ENCODE results near the gene MARCHF9.

Gene MARCHF9

DNA sequence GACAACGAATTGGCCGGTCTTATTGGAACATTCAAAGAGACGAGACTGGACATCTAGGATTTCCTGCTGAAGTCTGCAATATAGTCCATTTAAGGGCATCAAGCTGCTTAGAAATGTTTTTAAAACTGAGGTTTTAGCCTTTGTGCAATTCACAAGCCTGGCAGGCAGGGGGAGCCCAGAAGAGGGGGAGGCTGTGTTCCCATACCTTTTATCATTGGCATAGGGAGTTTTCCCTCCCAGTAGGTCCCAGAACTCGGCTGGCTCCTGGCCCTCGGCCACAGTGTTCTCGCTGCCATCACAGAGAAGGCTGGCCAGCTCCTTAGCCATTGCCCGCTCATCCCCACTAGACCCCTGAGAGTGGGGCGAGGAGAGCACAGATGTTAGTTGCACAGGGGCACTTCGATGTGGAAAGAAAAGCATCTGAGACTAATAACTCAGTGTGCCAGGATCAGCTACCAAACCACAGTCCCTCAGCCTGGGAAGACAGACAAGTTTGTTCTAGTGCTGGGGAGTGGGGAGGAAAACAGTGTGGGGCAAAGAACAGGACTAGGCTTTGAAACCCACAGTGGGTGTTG lies 48.5 kb downstream of the MARCHF9 start:
- DNase-seq: no peak

- no peak for DNase-seq
These were observed 51.8 kb downstream of the MARCHF9 start for GRCh38 chr12:57806677-57807076.

DNA sequence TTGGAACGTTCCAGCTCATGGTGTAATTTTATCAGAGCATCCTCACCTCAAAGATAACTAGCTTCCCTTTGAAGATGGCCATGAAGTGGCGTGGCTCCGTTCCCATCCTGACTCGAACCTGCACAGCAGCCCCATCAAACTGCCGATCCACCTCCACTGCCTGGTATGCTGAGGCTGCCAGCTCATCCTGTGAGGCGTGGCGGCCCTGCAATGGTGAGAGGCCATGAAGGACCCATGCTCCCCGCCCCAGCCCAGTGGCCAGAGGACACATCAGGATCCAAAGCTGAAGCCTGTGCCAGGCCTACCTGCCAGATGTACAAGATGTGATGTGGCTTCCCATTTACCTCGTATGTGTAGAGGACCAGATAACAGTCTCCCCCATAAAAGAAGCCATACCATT lies 52.4 kb downstream of the MARCHF9 start:
- no peak for DNase-seq

DNA sequence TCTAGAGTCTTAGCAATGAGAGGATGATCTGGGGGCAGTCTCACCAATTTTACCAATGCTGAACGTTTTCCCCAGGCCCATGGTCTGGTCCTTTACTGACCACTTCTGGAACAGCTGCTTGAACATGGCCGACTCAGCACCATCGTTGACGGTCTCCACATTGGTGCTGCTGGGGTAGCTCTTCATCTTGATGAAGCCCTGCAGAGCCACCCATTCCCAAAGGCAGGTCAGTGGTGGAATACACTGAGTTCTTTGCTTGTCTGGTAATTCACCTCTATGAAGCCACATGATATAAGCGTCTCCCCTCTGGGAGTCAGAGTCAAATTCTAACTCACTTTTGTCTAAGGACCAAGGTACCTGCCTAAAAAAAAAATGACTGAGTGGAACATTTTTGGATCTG lies 53.4 kb downstream of the MARCHF9 start:
- DNase-seq: no peak

DNA sequence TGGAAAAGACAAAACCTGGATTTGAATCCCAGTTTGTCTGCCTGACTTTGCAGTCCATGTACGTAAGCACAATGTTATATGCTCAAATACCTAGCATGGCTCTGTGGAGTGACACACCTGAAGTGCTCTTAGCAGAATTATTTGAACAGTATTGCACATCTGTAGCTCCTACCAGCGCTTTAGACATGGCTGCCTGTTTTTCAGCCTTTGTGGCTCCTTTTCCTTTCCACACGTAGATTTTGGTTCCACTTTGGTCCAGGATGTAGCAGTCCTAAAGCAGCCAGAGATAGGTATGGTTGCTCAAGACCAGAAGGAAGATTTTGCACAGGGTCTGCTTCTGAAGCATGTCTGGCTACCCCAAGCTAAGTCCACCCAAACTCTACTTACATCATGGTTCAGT lies 54.5 kb downstream of the MARCHF9 start:
- DNase-seq: no peak

Measured in cerebellar nuclear complex (tissue), 1 donor.